ENCODE data around the gene CBR3.

DNA sequence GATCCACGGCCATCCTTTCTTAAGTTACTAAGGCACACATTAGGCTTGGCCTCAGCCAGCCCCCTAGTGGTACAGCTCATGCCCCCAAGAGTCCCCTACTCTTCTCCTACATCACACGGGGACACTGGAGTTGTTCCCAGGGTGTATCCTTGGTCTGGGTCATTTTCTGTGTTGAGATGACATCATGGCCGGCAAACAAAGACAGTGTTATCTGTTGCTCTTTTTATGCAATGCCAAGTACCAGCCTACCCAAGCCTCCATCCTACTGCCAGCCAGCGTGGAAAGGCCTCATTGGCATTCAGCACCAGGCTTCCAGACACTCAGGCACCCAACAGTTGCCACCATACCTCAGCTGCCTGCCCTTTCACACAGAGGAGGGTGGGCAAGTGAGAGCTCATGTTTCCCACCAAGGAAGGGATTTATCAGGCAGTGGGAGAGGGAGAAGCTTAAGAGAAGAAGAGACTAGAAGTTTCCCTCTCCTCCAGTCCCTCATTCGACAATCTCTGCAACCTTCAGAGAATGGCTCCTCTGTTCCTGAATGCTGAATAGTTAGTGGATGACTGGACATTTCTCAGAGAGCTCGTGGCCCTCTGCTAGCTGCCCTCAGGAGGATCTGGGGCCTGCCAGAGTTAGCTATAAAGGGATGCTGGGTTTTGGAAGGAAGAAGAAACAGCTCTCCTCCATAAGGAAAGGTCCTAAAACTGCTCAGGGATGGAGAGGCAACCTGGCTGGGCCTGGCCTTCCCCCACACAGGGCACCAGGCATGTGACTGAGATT lies 47.3 kb upstream of the CBR3 start:
- TF ChIP-seq, protein P1, sequence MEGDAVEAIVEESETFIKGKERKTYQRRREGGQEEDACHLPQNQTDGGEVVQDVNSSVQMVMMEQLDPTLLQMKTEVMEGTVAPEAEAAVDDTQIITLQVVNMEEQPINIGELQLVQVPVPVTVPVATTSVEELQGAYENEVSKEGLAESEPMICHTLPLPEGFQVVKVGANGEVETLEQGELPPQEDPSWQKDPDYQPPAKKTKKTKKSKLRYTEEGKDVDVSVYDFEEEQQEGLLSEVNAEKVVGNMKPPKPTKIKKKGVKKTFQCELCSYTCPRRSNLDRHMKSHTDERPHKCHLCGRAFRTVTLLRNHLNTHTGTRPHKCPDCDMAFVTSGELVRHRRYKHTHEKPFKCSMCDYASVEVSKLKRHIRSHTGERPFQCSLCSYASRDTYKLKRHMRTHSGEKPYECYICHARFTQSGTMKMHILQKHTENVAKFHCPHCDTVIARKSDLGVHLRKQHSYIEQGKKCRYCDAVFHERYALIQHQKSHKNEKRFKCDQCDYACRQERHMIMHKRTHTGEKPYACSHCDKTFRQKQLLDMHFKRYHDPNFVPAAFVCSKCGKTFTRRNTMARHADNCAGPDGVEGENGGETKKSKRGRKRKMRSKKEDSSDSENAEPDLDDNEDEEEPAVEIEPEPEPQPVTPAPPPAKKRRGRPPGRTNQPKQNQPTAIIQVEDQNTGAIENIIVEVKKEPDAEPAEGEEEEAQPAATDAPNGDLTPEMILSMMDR (IDR thresholded peaks at IDR 0.05; ENCODE audit: insufficient read depth, low read length, poor library complexity, severe bottlenecking): peak; percentile 25
- no peak for TF ChIP-seq EZH2phosphoT487 (conservative IDR thresholded peaks at IDR 0.05; ENCODE audit: low read length)
